DND-41 (cell line): Measurements from ENCODE around the gene POU2F1.

ENCODE experiments used
- CTCF ChIP-seq: IDR thresholded peaks from 2 replicates; pipeline ENCODE4 v1.5.1; 2012; ENCODE audit warnings: borderline replicate concordance, low read length, moderate library complexity, mild to moderate bottlenecking; ENCODE audit not compliant: poor library complexity, severe bottlenecking; ENCODE audit errors: extremely low read depth
- EZH2 ChIP-seq: IDR thresholded peaks from 3 replicates; pipeline ENCODE4 v1.6.1; 2012; ENCODE audit warnings: borderline replicate concordance, low read depth, mild to moderate bottlenecking, moderate library complexity, low read length, inconsistent platforms; ENCODE audit not compliant: severe bottlenecking

- TF ChIP-seq CTCF (no peak), EZH2 (no peak)
Observed at GRCh38 chr1:167229719-167230385, 9.2 kb downstream of the POU2F1 start.
